Measurements from ENCODE around the gene CACNA1S. TPM values are rescaled to one million over a fixed set of nuclear protein-coding genes. Genes with fewer than 3 reads are reported as not detected.

CACNA1S gene
- polyA plus RNA-seq, 1 of the 3 experiments (the other 2 are of a cell fraction) = not detected

DNA sequence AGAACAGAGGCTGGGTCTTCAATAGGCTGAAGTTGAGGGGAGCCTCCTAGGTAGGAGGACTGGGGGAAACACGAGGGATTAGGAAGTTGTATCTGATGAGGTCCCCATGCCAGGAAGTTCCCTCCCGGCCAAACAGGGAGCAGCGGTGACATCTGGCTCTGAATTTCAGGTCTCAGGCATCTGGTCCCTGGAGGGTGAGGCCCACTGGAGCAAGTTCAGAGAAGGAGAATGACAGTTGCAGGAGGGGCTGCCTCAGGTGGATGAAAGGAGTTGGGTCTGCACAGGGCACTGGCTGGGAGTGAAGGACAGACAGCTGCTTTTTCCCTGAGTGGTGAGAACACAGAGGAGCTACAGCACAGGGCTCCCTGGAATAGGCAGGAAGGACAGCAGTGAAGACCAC, 32.9 kb upstream of the CACNA1S start:
- Histone ChIP-seq H3K4me3 (ENCODE audit: low read depth in 2 of 2, low read length in 1 of 2) (no peak overlapping the region), H3K36me3 (replicated peaks in 1 of 2; ENCODE audit: control insufficient read depth in 1 of 2, insufficient read depth in 2 of 2, low read length in 1 of 2) (peaks cover 32 to 94% of the 10 kb centered on the region in 2 experiments), H3K9me3 (no peaks in the 10 kb centered on the region), H3K27ac (ENCODE audit: low read depth in 2 of 2, low read length in 1 of 2) (no peak overlapping the region), H3F3A (replicated peaks; ENCODE audit: insufficient read depth) (no peaks in the 10 kb centered on the region), H3K79me2 (ENCODE audit: insufficient read depth) (no peaks in the 10 kb centered on the region), H4K20me1 (ENCODE audit: insufficient read depth) (no peaks in the 10 kb centered on the region), H3K9ac (no peak overlapping the region), H2AFZ (ENCODE audit: low read depth) (no peak overlapping the region), H3K4me2 (no peak overlapping the region), H3K4me1 (ENCODE audit: control insufficient read depth in 1 of 2, insufficient read depth in 2 of 2, low read depth in 1 of 2, low read length in 1 of 2) (peaks cover 0 to 32% of the 10 kb centered on the region in 2 experiments; a peak in 1 of 4 replicates), H3K27me3 (ENCODE audit: insufficient read depth) (no peaks in the 10 kb centered on the region), H3K9me2 (no peaks in the 10 kb centered on the region)
- POLR2A ChIA-PET = no interaction called here
- CTCF ChIA-PET = interaction anchor here (1.4 to 3.8 kb wide), 2 partner anchors 26 to 77 kb away, joined by 3 to 11 read pairs; no protein-coding TSS in a partner anchor
- no peak for TF ChIP-seq RXRA (IDR thresholded peaks at IDR 0.05; ENCODE audit: borderline replicate concordance, low read depth)
- no peak for TF ChIP-seq TAF1 (IDR thresholded peaks at IDR 0.05; ENCODE audit: borderline replicate concordance, low read depth, low read length)
- no peak for TF ChIP-seq POLR2AphosphoS5 (IDR thresholded peaks at IDR 0.05; ENCODE audit: low read depth, low read length)
- no peak for TF ChIP-seq RFX5 (IDR thresholded peaks at IDR 0.05; ENCODE audit: low read length)
- no peak for TF ChIP-seq GABPA (IDR thresholded peaks at IDR 0.05; ENCODE audit: low read depth)
- TF ChIP-seq, protein P1, sequence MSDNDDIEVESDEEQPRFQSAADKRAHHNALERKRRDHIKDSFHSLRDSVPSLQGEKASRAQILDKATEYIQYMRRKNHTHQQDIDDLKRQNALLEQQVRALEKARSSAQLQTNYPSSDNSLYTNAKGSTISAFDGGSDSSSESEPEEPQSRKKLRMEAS (IDR thresholded peaks at IDR 0.05; ENCODE audit: low read depth) = no peak
- 90% methylated on average over 3 of the region's 3 CpGs for WGBS (ENCODE audit: low lambda C conversion rate)
- DNase-seq = no peak

DNA sequence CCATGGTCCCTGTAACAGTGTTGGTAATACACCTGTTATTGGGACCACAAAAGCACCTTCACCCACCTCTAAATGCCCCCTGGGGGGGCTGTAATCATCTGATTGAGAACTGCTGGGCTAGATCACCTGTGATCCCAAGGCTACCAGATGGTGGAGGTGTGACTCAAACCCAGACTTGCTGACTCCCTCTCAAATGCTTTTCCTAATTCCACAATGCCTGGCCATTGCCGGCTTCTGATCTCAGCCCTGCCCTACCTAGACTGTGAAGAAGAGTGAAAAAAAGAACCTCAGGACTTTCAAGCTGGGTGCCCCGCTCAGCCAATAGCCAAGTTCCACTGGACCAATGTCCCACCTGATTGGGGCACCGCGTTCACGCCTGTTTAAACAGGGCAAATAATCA, 32.5 kb upstream of the CACNA1S start:
- H3K4me1 ChIP-seq (ENCODE audit: control insufficient read depth in 1 of 2, insufficient read depth in 2 of 2, low read depth in 1 of 2, low read length in 1 of 2) = peaks cover 0 to 32% of the 10 kb centered on the region in 2 experiments; a peak in 1 of 4 replicates
- H3F3A ChIP-seq (replicated peaks; ENCODE audit: insufficient read depth) = no peaks in the 10 kb centered on the region
- no peak overlapping the region for H3K27ac ChIP-seq (ENCODE audit: low read depth in 2 of 2, low read length in 1 of 2)
- H3K36me3 ChIP-seq (replicated peaks in 1 of 2; ENCODE audit: control insufficient read depth in 1 of 2, insufficient read depth in 2 of 2, low read length in 1 of 2) = peaks cover 29 to 94% of the 10 kb centered on the region in 2 experiments
- H3K9ac ChIP-seq = no peak overlapping the region
- no peaks in the 10 kb centered on the region for H3K27me3 ChIP-seq (ENCODE audit: insufficient read depth)
- TF ChIP-seq, protein P2, sequence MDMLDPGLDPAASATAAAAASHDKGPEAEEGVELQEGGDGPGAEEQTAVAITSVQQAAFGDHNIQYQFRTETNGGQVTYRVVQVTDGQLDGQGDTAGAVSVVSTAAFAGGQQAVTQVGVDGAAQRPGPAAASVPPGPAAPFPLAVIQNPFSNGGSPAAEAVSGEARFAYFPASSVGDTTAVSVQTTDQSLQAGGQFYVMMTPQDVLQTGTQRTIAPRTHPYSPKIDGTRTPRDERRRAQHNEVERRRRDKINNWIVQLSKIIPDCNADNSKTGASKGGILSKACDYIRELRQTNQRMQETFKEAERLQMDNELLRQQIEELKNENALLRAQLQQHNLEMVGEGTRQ (IDR thresholded peaks at IDR 0.05; ENCODE audit: borderline replicate concordance, low read depth, low read length) = no peak
- no peak for TF ChIP-seq GATA2 (CRISPR knock-in tag; IDR thresholded peaks at IDR 0.05)
- no peak overlapping the region for H2AFZ ChIP-seq (ENCODE audit: low read depth)
- ChIA-PET CTCF (interaction anchor here (3.8 kb wide), 1 partner anchor 78 kb away, joined by 11 read pairs; no protein-coding TSS in a partner anchor), POLR2A (no interaction called here)
- no peak for DNase-seq
- no peaks in the 10 kb centered on the region for H3K79me2 ChIP-seq (ENCODE audit: insufficient read depth)
- no peaks in the 10 kb centered on the region for H3K9me2 ChIP-seq
- 50% methylated on average over 2 of the region's 5 CpGs for WGBS (ENCODE audit: low lambda C conversion rate)
- no peak overlapping the region for H3K4me3 ChIP-seq (ENCODE audit: low read depth in 2 of 2, low read length in 1 of 2)
- no peaks in the 10 kb centered on the region for H4K20me1 ChIP-seq (ENCODE audit: insufficient read depth)
- H3K9me3 ChIP-seq = no peaks in the 10 kb centered on the region
- H3K4me2 ChIP-seq = no peak overlapping the region

DNA sequence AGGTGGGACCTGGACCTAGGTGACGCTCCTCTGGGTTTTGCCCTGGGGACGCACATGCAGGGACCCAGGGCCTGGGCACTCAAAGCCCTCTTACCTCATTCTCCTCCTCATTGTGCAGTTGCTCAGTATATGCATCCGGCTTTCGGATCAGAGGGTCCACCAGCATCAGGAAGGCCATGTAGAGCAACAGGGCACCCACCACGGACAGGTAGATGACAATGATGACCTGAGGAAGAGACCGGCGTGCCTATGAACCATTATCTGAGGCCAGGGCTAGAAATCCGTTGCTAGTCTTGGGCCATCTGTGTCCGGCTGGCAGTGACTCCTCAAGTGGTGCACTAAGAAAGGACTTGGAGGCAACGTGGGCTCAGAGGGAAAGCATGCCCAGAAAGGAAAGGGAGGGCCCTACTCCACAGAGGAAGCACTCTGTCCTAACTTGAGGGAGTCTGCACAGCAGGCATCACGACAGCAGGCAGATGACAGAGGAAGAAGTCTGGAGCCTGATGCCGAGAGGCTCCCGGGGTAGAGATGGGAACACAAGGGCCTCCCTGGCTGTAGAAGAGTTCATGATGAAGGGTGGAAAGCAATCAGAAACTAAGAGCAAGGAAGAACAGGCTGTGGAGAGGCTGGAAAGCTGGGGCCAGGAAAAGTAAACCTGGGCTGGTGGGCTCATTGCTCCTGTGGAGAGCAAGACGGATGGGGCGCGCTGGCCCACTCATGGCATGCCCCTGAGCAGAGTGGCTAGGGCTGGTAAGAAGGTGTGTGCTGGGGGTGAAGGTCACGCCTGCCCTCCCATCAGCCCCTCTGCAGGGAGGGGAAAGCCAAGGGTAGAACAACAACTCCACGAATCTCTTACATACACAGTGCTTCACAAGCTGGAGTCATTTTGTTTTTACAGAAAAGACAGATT, 31.8 kb upstream of the CACNA1S start:
- no peaks in the 10 kb centered on the region for H3K79me2 ChIP-seq (ENCODE audit: insufficient read depth)
- H3K4me3 ChIP-seq (ENCODE audit: low read depth in 2 of 2, low read length in 1 of 2) = no peak overlapping the region
- no peaks in the 10 kb centered on the region for H3K9me3 ChIP-seq
- no peak for TF ChIP-seq RFX5 (IDR thresholded peaks at IDR 0.05; ENCODE audit: low read length)
- CTCF ChIA-PET = interaction anchor here (3.8 kb wide), 1 partner anchor 79 kb away, joined by 11 read pairs; no protein-coding TSS in a partner anchor
- DNase-seq = no peak
- H3K9ac ChIP-seq = no peak overlapping the region
- H3F3A ChIP-seq (replicated peaks; ENCODE audit: insufficient read depth) = no peaks in the 10 kb centered on the region
- peaks cover 0 to 32% of the 10 kb centered on the region in 2 experiments; a peak in 1 of 4 replicates for H3K4me1 ChIP-seq (ENCODE audit: control insufficient read depth in 1 of 2, insufficient read depth in 2 of 2, low read depth in 1 of 2, low read length in 1 of 2)
- no peaks in the 10 kb centered on the region for H3K27me3 ChIP-seq (ENCODE audit: insufficient read depth)
- WGBS (ENCODE audit: low lambda C conversion rate) = 90% methylated on average over 17 of the region's 18 CpGs
- POLR2A ChIA-PET = no interaction called here
- no peak overlapping the region for H3K27ac ChIP-seq (ENCODE audit: low read depth in 2 of 2, low read length in 1 of 2)
- H4K20me1 ChIP-seq (ENCODE audit: insufficient read depth) = no peaks in the 10 kb centered on the region
- H3K9me2 ChIP-seq = no peaks in the 10 kb centered on the region
- peaks cover 26 to 90% of the 10 kb centered on the region in 2 experiments for H3K36me3 ChIP-seq (replicated peaks in 1 of 2; ENCODE audit: control insufficient read depth in 1 of 2, insufficient read depth in 2 of 2, low read length in 1 of 2)
- no peak overlapping the region for H2AFZ ChIP-seq (ENCODE audit: low read depth)
- H3K4me2 ChIP-seq = no peak overlapping the region

All from SK-N-SH (cell line).